HAP-1 (cell line): Measurements from ENCODE around the gene PRSS2.

Experiments used
- DNase-seq, 2 experiments: peaks; one replicate each; pipeline ENCODE4 v3.0.0-alpha.2; 2016 to 2020; ENCODE audit warnings: low spot score in 2 of 2
- H3K27me3 ChIP-seq: fragments of 250-450 bp; sonication (Bioruptor Pico); 2 replicates; pipeline ENCODE4 v1.5.1; 2020; ENCODE audit warnings: low read depth, mild to moderate bottlenecking, moderate library complexity
- H3K36me3 ChIP-seq: fragments of 250-450 bp; sonication (Bioruptor Pico); replicated peaks from 2 replicates; pipeline ENCODE4 v1.5.1; 2020; ENCODE audit warnings: mild to moderate bottlenecking
- H3K4me1 ChIP-seq: fragments of 250-450 bp; sonication (Bioruptor Pico); 2 replicates; pipeline ENCODE4 v1.5.1; 2020; ENCODE audit warnings: mild to moderate bottlenecking
- H3K4me3 ChIP-seq: fragments of 250-450 bp; sonication (Bioruptor Pico); 2 replicates; pipeline ENCODE4 v1.5.1; 2020; ENCODE audit warnings: mild to moderate bottlenecking, moderate library complexity
- H3K9me3 ChIP-seq: fragments of 250-450 bp; sonication (Bioruptor Pico); 2 replicates; pipeline ENCODE4 v1.5.1; 2020; ENCODE audit warnings: mild to moderate bottlenecking, moderate library complexity
- in situ Hi-C: fragments of 300-500 bp; cut with MboI; formaldehyde crosslinking; loops from 3 replicates; pipeline ENCODE4 v1.14.3; 2020; ENCODE audit warnings: low sequenced_read_pairs, inconsistent platforms, mixed read lengths

PRSS2 gene

GRCh38 chr7:142796501-142797390 lies 26.0 kb downstream of the PRSS2 start:
- no peak overlapping the region for H3K4me3 ChIP-seq
- H3K9me3 ChIP-seq: no peaks in the 10 kb centered on the region
- peaks cover 41% of the 10 kb centered on the region for H3K27me3 ChIP-seq
- no peaks in the 10 kb centered on the region for H3K4me1 ChIP-seq
- in situ Hi-C loops: no loop called here
- H3K36me3 ChIP-seq: no peaks in the 10 kb centered on the region
- DNase-seq: no peak

- H3K36me3 ChIP-seq: no peaks in the 10 kb centered on the region
- no peaks in the 10 kb centered on the region for H3K9me3 ChIP-seq
- DNase-seq: no peak
- H3K4me3 ChIP-seq: no peak overlapping the region
- peaks cover 41% of the 10 kb centered on the region for H3K27me3 ChIP-seq
- H3K4me1 ChIP-seq: no peaks in the 10 kb centered on the region
- in situ Hi-C loops: no loop called here
These were observed 26.9 kb downstream of the PRSS2 start for GRCh38 chr7:142797391-142798377.

- Histone ChIP-seq H3K27me3 (peaks cover 41% of the 10 kb centered on the region), H3K4me1 (no peaks in the 10 kb centered on the region), H3K9me3 (no peaks in the 10 kb centered on the region), H3K36me3 (no peaks in the 10 kb centered on the region), H3K4me3 (no peak overlapping the region)
- DNase-seq: no peak
- in situ Hi-C loops: no loop called here
These were observed 28.0 kb downstream of the PRSS2 start for GRCh38 chr7:142798451-142799436.

DNA sequence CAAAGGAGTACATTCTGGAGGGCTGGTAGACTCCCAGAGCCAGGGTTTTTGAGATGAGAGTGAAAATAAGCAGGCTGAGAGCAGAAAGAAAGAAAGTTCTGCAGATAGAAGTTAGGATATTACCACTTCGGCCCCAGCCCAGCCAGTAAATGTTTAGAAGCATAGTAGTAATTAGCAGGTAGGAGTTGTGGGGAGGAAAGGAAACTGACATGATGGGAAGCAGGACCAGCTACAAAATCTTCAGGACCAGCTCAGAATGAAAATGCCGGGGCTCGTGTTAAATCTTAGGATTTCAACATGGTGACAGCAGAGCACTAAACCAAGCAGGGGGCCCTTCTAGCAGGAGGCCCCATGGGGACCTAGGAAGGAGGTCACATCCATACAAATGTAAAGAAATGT lies 28.7 kb downstream of the PRSS2 start:
- no peaks in the 10 kb centered on the region for H3K9me3 ChIP-seq
- H3K4me3 ChIP-seq: no peak overlapping the region
- no peaks in the 10 kb centered on the region for H3K36me3 ChIP-seq
- no peak for DNase-seq
- H3K4me1 ChIP-seq: no peaks in the 10 kb centered on the region
- peaks cover 41% of the 10 kb centered on the region for H3K27me3 ChIP-seq
- in situ Hi-C loops: no loop called here

DNA sequence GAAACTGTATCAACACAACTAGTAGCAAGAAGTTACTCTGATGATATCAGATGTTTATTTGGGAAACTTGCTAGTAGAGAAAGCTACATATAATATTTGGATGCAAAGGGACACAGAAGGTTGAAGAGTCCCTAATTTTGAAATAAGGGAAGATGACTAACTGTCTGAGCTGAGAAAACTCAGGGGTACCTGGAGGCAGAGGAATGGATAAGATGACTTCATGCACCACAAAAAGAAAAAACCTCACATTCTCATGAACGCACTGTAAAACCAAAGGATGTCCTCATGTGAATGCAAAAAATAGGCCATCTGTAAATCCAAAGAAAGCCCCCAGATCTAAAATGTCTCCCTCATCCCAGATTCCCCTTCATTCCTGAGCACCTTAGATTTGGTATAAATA lies 29.3 kb downstream of the PRSS2 start:
- DNase-seq: no peak
- Histone ChIP-seq H3K36me3 (no peaks in the 10 kb centered on the region), H3K4me3 (no peak overlapping the region), H3K4me1 (no peaks in the 10 kb centered on the region), H3K9me3 (no peaks in the 10 kb centered on the region), H3K27me3 (peaks cover 41% of the 10 kb centered on the region)
- in situ Hi-C loops: no loop called here

- no peaks in the 10 kb centered on the region for H3K36me3 ChIP-seq
- H3K9me3 ChIP-seq: no peaks in the 10 kb centered on the region
- in situ Hi-C loops: no loop called here
- DNase-seq: no peak
- no peak overlapping the region for H3K4me3 ChIP-seq
- H3K27me3 ChIP-seq: peaks cover 36% of the 10 kb centered on the region
- no peaks in the 10 kb centered on the region for H3K4me1 ChIP-seq
These were observed 30.0 kb downstream of the PRSS2 start for GRCh38 chr7:142800699-142801260.

GRCh38 chr7:142801601-142802295 lies 31.0 kb downstream of the PRSS2 start:
- Histone ChIP-seq H3K4me3 (no peak overlapping the region), H3K9me3 (no peaks in the 10 kb centered on the region), H3K4me1 (no peaks in the 10 kb centered on the region), H3K36me3 (no peaks in the 10 kb centered on the region), H3K27me3 (peaks cover 27% of the 10 kb centered on the region)
- in situ Hi-C loops: no loop called here
- DNase-seq: no peak

DNA sequence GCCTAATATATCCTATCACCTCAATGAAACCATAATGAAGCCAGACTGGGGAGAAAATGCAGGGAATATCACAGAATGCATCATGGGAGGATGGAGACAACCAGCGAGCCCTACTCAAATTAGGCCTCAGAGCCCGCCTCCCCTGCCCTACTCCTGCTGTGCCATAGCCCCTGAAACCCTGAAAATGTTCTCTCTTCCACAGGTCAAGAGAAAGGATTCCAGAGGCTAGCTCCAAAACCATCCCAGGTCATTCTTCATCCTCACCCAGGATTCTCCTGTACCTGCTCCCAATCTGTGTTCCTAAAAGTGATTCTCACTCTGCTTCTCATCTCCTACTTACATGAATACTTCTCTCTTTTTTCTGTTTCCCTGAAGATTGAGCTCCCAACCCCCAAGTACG lies 31.5 kb downstream of the PRSS2 start:
- in situ Hi-C loops: no loop called here
- no peaks in the 10 kb centered on the region for H3K36me3 ChIP-seq
- H3K9me3 ChIP-seq: no peaks in the 10 kb centered on the region
- peaks cover 21% of the 10 kb centered on the region for H3K27me3 ChIP-seq
- no peak overlapping the region for H3K4me3 ChIP-seq
- no peaks in the 10 kb centered on the region for H3K4me1 ChIP-seq
- DNase-seq: no peak

DNA sequence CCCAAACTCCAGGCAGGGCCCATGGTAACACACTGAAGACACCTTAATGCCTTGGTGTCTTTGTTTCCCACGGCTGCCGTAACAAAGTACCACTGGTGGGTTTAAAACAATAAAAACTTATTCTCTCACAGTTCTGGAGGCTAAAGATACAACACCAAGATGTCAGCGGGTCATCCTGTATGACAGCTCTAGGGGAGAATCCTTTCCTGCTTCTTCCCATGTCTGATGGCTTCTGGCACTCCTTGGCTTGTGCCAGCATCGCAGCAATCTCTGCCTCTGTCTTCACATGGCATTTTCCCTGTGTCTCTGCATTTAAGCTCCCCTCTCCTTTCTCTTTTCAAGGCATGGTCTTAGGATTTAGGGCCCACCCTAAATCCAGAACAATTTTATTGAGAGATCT lies 33.1 kb downstream of the PRSS2 start:
- in situ Hi-C loops: no loop called here
- no peaks in the 10 kb centered on the region for H3K9me3 ChIP-seq
- no peaks in the 10 kb centered on the region for H3K4me1 ChIP-seq
- DNase-seq: no peak
- no peaks in the 10 kb centered on the region for H3K36me3 ChIP-seq
- no peak overlapping the region for H3K4me3 ChIP-seq
- H3K27me3 ChIP-seq: peaks cover 7% of the 10 kb centered on the region

DNA sequence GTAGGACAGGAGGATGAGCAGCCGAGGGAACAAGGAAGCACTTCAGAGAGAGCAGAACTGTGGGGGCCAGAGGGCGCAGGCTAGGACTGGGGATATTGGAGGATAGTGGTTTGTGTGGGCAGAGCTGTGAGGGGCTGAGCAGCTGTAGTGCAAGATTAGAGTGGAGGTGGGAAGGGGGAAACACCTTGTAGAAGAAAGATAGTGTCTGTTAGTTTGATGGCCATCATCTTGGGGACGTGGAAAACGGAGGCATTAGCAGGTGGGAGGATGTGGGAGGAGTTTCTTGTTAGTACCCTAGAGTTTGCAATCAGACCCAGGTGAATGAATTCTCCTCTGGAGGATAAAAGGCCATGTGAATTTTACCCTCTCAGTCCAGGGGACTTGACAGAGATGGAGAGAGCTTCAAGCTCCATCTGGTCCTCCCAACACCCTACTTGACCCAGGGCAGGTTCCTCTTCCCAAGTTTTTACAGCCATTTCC lies 34.0 kb downstream of the PRSS2 start:
- in situ Hi-C loops: no loop called here
- no peak for DNase-seq

GRCh38 chr7:142805350-142806021 lies 34.7 kb downstream of the PRSS2 start:
- in situ Hi-C loops: no loop called here
- no peak overlapping the region for H3K4me3 ChIP-seq

More for the DNA sequence above, 34.0 kb downstream of the PRSS2 start:
- H3K4me3 ChIP-seq: no peak overlapping the region
- H3K4me1 ChIP-seq: no peaks in the 10 kb centered on the region
- H3K9me3 ChIP-seq: no peaks in the 10 kb centered on the region
- no peaks in the 10 kb centered on the region for H3K36me3 ChIP-seq
- no peaks in the 10 kb centered on the region; the same call in 1 of the 2 replicates for H3K27me3 ChIP-seq

GRCh38 chr7:142806022-142806356 lies 35.2 kb downstream of the PRSS2 start:
- H3K4me3 ChIP-seq: no peak overlapping the region
- no peaks in the 10 kb centered on the region for H3K4me1 ChIP-seq
- H3K27me3 ChIP-seq: peaks cover 2% of the 10 kb centered on the region; the same call in 1 of the 2 replicates
- H3K36me3 ChIP-seq: no peaks in the 10 kb centered on the region
- no peak for DNase-seq
- no peaks in the 10 kb centered on the region for H3K9me3 ChIP-seq
- in situ Hi-C loops: no loop called here

More at GRCh38 chr7:142805350-142806021, 34.7 kb downstream of the PRSS2 start:
- Histone ChIP-seq H3K36me3 (no peaks in the 10 kb centered on the region), H3K4me1 (no peaks in the 10 kb centered on the region), H3K9me3 (no peaks in the 10 kb centered on the region), H3K27me3 (no peaks in the 10 kb centered on the region; the same call in 1 of the 2 replicates)
- no peak for DNase-seq
